GF-D8 (cell line): Measurements from ENCODE around the gene SEPTIN10.
"Not testable (repeated sequence)": the region's sequence is repeated elsewhere in the genome, so short reads cannot be mapped to it uniquely, and the experiment has no call there.

ENCODE experiments used
- DNase-seq: peaks from one replicate; lab custom pipeline; 2025; lab: John Stamatoyannopoulos, UW

SEPTIN10 gene

DNA sequence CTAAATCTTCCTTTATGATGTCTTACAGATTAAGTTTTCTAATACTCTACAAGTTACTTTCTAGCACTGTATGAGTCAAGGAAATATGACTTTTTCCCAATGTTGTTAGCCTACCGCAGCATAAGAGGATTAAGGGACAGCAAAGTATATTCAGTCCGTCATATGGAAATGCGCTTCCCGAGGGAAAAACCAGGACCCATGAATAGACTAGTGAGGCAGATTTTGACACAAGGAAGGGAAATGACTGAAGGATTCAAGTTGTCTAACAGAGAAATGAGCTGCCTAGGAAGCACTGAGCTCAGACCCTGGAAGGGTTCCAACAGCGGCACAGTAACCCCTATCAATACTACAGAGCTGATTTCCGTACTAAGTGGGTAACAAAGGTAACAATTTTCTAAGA lies 12.0 kb downstream of the SEPTIN10 start:
- DNase-seq: no peak

DNA sequence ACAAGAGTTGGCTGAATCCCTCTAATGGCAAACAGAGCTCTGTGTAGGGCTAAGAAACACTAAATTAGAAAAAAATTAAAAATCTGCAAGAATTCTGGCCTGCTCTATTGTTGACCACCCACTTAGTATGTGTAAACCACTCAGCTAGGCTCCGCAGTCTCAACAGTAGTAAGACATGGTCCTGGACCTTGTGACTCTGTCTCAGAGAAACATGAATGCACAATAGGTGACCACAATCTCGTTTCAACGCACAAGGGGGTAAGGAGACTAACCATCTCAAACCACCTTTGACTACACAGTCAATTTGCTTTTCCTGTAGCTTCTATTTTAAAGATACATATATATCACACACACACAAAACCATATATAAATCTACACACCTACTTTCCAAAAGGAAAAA lies 16.5 kb downstream of the SEPTIN10 start:
- DNase-seq: no peak

DNA sequence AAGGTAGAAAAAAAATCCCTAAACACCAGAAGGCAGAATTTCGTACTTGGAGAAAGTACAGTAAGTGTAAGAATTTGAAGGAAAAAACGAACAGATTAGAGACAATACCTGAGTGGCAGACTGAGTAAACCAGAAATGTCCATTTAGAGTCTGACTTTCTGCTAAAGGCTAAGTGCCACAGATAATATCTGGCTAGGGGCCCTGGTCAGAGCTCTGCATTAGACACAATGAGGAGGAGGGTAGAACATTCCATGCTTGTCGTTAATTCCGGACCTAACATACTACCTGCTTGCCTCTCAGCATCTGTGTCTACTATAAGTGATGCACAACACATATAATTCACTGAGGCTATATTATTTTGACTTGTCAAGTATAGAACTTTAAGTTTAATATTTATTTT lies 18.1 kb downstream of the SEPTIN10 start:
- DNase-seq: no peak

DNA sequence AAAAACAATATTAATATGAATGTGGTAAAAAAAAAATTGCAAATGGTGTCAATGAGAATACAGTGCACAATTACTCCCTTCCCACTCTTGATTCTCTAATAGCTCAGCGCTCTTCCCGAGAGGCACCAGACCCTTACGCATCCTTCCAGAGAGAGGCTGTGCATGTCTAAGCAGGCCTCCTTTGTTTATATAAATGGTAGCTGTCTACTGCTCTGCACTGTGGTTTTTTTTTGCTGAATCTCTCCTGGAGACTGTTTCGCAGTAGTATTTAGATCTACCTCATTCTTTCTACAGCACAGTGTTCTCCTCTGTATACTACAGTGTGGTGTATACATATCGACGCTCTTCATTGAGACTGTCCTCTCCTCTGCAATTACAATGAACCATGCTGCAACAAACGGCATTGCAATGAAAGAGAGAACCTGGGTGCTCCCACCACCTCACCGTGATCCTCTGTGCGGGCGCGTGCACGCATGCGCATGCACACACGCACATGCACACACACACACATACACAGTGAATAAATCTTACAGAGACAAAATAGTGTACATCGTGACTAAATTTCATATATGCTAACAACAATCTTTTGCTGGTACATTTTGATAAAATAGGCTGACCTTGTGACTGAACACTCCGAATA lies 19.4 kb downstream of the SEPTIN10 start:
- DNase-seq: no peak

DNA sequence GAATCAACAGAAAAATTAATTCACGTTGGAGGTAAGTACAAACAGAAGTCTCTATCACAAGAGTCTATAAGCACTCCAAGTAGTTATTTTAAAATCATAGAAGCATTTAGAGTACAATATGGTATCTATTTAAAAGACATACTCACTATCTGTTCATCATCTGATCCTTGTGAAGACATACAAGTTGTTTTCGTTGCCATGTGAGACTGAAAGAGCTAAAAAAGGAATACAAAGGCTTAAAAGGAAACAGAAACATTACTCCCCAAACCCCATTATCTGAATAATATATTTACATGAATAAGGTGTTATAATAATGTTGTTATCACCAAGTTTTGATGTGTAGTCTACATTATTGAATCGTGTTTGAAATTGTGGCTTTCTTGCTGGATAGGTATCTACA lies 20.9 kb downstream of the SEPTIN10 start:
- DNase-seq: no peak

DNA sequence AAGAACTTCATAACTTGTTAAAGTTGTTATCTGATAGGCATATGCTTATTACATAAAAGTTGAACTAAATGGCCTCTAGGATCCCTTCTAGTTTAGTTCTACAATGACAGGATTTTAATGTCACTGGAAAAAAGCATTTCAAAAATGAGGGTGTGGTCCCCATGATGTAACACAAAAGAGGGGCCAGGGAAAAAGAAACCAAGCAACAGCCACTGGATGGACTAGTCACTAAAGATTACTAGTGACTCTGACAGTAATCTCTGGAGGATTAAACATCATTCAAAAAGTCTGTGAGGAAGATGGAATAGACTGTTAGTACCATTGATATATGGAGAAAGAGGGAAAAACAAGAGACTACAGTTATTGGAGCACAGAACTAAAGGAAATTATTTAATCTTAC lies 22.6 kb downstream of the SEPTIN10 start:
- DNase-seq: no peak

DNA sequence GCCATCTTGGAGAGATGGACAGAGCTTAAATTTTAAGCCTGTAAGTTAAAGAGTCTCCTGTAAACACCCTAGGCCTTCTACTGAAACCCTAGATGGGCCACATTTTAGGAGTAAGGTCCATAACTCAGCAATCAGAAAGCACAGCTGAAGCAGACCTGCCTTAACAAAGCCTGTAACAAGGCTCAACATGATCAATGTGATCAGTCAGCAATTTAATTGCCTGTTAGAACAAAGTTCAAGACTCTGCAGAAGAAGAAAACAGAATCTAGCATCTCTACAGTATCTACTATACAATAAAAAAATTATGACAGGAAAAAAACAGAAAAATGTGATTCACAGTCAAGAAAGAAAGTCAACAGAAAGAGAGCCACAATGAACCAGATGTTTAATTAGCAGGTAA lies 27.1 kb downstream of the SEPTIN10 start:
- no peak for DNase-seq

DNA sequence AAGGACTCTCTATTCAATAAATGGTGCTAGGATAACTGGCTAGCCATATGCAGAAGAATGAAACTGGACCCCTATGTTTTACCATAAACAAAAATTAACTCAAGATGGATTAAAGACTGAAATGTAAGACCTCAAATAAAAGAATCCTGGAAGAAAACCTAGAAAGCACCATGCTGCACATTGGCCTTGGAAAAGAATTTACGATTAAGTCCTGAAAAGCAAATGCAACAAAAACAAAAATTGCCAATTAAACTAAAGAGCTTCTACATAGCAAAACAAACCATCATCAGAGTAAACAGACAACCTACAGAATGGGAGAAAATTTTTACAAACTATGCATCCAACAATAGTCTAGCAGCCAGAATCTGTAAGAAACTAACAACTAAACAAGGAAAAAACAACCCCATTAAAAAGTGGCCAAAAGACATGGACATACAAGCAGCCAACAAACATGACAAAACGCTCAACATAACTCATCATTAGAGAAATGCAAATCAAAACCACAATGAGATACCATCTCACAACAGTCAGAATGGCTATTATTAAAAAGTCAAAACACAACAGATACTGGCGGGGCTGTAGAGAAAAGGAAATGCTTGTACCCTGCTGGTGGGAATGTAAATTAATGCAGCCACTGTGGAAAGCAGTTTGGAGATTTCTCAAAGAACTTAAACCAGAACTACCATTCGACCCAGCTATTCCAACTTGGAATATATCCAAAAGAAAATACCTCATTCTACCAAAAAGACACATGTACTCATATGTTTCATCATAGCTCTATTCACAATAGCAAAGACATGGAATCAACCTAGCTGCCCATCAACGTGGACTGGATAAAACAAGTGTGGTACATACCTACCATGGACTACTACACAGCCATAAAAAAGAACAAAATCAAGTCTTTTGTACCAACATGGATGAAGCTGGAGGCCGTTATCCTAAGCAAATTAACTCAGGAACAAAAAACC lies 30.6 kb downstream of the SEPTIN10 start:
- DNase-seq: no peak

DNA sequence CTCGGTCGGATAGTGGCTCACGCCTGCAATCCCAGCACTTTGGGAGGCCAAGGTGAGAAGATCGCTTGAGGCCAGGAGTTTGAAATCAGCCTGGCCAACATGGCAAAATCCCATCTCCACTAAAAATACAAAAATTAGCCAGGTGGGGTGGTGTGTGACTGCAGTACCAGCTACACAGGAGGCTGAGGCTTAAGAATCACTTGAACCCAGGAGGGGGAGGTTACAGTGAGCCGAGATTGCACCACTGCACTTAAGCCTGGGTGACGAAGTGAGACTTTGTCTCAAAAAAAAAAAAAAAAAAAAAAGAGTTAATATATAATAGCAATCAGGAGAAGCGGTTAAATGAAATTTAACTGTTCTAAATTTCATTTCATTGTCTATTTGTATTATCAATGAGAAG lies 36.1 kb downstream of the SEPTIN10 start:
- not testable (repeated sequence) for DNase-seq

DNA sequence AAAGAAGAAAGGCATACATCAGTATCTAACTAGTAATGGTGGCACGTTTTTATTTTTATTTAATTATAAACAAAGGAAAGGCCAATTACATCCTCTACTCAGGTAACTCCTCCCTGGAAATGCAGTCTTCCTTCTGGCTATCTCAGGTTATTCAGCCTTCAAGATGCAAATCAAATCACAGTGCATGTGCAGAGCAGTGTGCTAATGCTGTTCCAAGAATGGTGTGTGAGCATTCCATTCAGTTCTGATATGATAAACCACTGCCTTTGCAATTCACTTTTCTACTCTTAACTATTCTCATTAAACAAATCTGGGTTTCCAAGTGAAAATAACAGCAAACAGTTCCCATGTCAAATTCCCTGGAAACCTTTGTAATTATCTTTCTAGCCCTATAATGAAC lies 38.4 kb downstream of the SEPTIN10 start:
- DNase-seq: no peak

DNA sequence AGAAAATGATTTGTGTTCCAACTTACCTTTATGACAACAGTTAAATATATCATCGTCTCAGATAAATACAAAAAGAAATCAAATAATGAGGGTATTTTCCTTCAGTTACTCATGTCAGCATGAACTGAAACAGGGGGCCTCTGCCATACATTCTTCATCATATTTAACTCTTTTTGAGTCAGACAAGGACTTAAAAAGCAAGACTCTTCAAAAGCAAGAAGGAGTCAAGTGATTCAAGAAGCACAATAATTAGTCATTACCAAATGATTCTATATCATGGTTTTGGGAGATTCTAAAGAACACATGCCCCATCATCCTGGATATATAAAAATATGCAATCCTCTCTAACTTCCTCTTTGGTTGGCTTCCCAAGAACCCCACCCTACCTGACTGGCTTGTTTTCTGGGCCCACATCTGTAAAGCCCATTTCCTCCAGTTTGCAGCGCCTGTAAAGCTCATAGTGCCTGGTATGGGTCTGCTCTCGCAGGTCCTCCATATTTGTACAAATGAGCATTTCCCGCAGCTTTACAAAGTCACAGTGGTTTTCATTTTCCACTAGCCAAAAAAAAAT lies 49.7 kb downstream of the SEPTIN10 start:
- no peak for DNase-seq

DNA sequence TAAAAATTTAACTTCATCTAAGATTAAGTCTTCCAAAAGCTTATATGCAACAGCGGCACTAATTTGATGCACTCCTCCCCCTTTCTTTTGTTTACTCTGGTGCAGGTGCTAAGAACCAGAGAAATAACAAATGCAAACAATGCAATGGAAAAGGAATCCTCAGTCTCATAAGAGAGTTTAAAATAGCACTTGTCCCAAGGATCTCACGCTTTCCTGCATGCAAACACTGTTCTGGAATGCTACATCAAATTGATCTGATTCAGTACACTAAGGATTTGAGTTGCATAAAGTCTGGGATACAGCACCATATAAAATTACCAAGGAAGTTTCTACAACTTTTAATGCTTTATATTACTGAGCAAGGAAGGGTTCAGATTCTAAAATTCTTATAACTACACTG lies 50.5 kb downstream of the SEPTIN10 start:
- no peak for DNase-seq

DNA sequence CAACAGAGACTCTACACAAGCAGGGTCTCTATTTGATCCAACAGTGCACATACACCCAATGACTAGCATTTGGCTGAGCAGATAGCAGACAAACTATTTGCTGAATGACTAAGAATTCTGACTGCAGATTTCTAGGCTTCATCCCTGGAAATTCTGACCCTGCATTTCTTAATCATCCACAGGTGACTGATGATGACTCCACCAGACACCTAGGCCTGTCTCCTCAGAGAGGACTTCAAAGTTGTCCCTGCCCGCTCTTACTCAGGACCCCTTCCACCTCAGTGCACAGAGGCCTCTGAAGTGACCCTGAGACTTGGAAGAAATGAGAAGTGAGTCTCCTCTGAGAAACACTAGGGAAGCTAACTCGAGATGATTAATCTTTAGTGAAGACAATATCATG lies 51.3 kb downstream of the SEPTIN10 start:
- DNase-seq: no peak

DNA sequence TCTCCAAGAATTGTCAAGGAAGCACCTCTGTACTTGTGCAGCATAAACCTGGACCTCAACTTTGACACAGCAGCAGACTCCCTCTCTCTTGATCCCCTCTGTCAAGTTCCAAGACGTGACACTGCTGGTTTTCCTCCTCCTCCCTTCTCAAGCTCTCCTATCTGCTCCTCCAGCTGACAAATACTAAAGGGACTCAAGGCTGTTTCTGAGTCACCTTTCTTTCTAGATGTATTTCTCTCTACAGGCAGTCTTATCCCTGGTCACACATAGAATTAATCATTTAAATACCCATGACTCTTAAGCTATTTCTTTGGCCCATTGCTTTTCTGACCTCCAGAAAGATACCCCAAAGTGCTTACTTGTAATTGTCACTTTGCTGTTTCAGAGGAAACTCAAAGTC lies 53.5 kb downstream of the SEPTIN10 start:
- no peak for DNase-seq

DNA sequence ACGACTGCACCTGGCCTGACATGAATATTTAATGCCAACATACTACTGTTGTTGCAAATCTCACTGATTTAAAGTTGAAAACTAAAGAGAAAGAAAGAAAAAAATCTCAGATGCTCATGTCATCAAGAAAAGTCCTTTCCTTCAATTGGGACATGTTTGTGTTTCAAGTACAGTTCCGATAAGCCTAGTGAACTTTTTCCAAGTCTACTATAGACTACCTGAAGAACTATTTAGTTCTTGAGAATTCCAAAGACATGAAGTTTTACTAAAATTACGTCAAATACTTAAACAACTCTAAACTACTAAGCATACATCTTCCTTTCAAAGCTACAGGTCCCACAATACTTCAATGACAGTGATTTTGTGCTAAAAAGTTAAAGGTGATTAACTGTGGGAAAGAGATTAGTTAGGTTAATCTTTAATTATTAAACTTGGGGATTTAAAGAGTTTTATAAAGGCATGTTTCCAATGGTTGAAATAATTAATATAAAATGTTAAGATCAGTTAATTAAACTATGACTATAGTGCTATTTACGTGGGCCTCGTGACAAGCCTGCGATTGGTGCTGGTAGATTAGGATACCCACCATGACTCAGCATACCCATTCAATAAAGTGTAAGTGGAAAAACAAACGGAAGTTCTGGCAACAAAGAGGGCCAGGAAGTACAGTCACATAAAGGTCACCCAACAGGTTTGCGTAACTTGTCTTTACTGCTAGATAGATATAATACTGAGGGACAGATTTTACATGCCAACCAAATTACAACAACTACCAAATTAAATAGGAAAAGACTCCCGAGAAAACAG lies 55.5 kb downstream of the SEPTIN10 start:
- peak; percentile 54 for DNase-seq

DNA sequence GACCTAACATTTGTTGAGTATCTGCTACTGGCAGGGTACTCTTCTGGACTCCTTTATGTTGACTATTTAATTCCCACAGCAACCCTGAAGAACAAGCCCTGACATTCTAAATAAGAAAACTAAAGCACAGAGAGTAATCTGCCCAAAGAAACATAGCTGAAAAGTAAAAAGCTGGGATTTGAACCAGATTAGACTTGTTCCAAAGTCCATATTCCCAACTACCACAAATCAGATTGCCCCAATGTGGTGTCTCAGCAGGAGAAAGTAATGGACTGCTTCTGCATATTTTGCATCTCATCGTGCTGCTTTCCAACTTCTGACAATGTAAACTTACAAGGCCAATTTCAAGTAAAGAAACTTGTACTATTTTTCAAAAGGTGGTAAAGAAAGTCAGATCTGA lies 56.5 kb downstream of the SEPTIN10 start:
- no peak for DNase-seq

DNA sequence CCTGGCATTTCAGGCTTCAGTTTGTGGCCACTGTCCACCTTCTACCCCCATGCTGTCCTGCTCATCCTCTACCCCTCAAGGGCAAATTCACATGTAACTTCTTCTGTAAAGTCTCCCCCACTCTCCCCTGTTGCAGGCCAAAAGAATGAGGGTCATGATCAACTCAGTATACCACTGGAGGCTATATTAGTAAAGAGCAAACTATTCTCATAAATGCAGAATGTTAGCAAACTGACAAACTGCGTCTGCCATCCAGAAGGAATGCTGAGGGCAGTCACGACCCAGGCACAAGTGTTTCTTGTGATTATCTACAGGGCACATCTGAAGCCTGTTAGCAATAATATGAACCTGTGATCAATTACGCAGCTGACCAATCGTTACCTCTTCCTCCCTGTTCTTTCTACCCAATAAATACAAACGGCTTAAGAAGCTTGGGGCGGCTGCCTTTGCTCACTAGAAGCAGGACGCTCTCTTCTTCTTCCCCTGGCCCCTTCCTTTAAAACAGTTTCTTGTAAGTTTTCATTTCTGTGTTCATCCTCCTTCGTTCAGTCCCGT lies 58.3 kb downstream of the SEPTIN10 start:
- DNase-seq: no peak

DNA sequence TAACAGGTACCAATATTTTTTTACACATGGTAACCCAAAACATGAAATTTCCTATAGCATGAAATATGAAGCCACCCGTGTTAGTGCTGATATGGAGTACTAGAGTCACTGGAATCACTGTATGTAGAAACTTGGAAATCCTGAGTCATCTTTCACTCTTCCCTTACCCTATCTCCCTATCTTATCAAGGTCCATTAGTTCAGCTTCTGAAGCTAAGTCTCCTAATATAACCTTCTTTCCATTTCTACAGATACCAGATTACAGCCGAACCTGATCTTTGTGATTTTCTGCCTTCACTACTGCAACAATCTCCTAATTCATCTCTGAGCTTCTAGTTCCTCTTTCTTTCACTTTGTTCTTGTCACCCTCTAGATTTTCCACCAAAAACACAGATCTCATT lies 59.0 kb downstream of the SEPTIN10 start:
- DNase-seq: no peak

DNA sequence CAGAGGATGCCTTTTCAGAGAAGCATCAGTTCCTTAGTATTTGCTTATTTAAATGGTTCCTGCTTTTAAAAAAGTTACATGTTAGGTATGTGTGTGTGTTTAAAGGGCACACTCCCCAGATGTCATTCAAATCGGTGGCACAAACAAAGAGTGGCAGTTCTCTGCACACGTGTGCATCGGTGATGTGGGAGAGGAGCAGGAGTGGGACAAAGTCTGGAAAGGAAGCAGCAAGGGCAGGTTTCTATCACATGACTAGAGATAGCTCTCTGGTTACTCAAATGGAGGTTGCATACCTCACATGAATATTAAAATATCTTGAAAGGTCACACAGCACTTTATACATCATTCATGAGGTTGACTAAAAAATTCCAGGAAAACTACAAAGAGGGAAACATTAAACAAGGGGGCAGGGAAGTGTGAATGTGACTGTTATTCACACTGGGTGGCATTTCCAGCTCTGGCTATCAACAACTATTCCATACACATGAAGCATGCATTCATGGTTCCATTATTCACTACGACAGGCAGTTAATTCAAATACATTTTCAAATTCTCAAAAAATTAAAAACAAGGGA lies 64.7 kb downstream of the SEPTIN10 start:
- DNase-seq: no peak

DNA sequence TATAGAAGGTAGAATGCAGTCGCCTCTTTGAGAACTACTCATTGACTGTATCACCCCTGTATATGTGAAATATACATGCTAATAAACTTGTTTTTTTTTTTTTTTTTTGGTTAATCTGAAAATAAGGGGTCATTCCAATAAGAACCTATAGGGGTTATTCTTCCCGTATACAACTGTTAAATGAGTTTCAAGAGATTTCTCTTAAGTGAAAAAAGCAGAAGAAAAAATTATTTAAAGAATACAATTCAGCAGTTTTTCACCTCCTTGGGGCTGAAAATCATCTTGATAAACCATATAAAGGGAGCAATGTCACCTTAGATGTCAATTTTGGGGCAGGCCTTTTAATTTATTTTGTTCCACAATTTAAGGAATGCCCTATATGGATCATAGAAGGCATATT lies 66.5 kb downstream of the SEPTIN10 start:
- DNase-seq: no peak

DNA sequence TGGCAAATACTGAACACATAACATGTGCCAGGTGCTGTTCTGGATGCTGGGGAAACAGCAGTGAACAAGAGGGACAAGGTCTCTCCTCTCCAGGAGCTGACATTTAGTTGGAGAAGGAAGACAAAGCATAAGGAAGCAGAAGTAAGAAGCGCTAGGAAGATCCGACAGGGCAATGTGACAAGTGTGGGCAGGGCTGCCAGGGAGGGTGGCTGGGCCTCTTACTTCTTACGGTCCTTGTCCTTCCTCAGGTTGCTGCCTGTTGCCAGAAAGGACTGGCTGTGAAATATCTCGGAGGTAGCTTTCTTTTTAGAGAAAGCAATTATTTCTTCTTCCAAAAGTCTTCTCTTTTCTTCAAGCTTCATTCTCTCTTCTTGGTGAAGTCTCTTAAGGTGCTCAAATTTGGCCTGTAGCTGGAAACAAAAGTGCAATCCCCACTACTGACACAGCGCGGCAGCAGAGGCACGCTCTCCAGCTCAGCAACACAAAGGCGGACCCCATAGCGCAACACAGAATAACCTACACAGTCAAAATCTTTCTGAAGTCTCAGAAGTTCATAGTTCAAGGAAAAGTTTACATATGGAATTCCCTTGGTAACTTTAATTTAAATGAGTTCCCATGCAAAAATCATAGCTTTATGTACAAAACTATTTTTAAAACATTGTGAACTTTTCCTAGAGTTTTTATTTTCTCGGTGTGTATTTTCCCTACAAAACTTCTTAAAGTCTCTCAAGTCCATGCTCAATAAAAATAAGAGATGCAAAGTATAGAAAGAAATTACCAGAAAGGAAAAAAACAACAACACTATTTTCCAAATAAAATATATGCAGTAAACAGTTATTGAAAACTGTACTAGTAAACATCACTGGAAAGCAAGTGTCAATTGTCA lies 67.7 kb downstream of the SEPTIN10 start:
- DNase-seq: no peak
